PC-9 (cell line): Measurements from ENCODE around the gene SST. TPM values are rescaled to one million over a fixed set of nuclear protein-coding genes. Genes with fewer than 3 reads are reported as not detected.
"Not testable (repeated sequence)": the region's sequence is repeated elsewhere in the genome, so short reads cannot be mapped to it uniquely, and the experiment has no call there.

ENCODE experiments used
- BruUV-seq: library from RNA; stranded (reverse); fragments of 400-500 nt; replicated peaks from 2 replicates; lab custom pipeline; 2021; lab: Mats Ljungman, UMichigan
- CTCF ChIA-PET: fragments of 300-600 bp; sonication (Branson Sonifier 250); formaldehyde crosslinking; loops from one replicate; lab custom pipeline; 2022; ENCODE audit warnings: antibody characterized with exemption; lab: Charles Lee
- POLR2A ChIA-PET: fragments of 300-600 bp; sonication (Branson Sonifier 250); formaldehyde crosslinking; loops from one replicate; lab custom pipeline; 2022; ENCODE audit warnings: antibody characterized with exemption; ENCODE audit not compliant: unreplicated experiment; lab: Charles Lee
- DNase-seq, 2 experiments: peaks; one replicate each; pipeline versions ENCODE4 v3.0.0 to v3.0.0-alpha.2; 2015 to 2022; ENCODE audit warnings: mixed read lengths in 1 of 2
- H2AFZ ChIP-seq: fragments of 200-600 bp; sonication (generic); 2 replicates; pipeline ENCODE4 v1.8.1; 2017; ENCODE audit warnings: antibody characterized with exemption
- H3F3A ChIP-seq: fragments of 200-600 bp; sonication (generic); 2 replicates; pipeline ENCODE4 v1.8.1; 2017; ENCODE audit warnings: antibody characterized with exemption, mild to moderate bottlenecking, low read depth; ENCODE audit not compliant: insufficient read depth
- H3K27ac ChIP-seq: fragments of 200-600 bp; sonication (generic); 2 replicates; pipeline ENCODE4 v1.6.1; 2016; ENCODE audit warnings: mixed run types
- H3K27me3 ChIP-seq: fragments of 200-600 bp; sonication (generic); 2 replicates; pipeline ENCODE4 v1.6.1; 2016; ENCODE audit warnings: low read depth, mixed run types; ENCODE audit not compliant: insufficient read depth
- H3K36me3 ChIP-seq: fragments of 200-600 bp; sonication (generic); 2 replicates; pipeline ENCODE4 v1.6.1; 2016; ENCODE audit warnings: low read depth, mixed run types
- H3K4me1 ChIP-seq: fragments of 200-600 bp; sonication (generic); replicated peaks from 2 replicates; pipeline ENCODE4 v1.6.1; 2016; ENCODE audit warnings: mixed run types; ENCODE audit not compliant: insufficient read depth
- H3K4me2 ChIP-seq: fragments of 200-600 bp; sonication (generic); 2 replicates; pipeline ENCODE4 v1.6.1; 2017; ENCODE audit warnings: mixed run types
- H3K4me3 ChIP-seq: fragments of 200-600 bp; sonication (generic); 2 replicates; pipeline ENCODE4 v1.6.1; 2016; ENCODE audit warnings: mixed run types
- H3K79me2 ChIP-seq: fragments of 200-600 bp; sonication (generic); 2 replicates; pipeline ENCODE4 v1.6.1; 2017; ENCODE audit warnings: low read depth, mixed run types
- H3K9me2 ChIP-seq: fragments of 200-600 bp; sonication (generic); 2 replicates; pipeline ENCODE4 v1.8.1; 2017; ENCODE audit warnings: mild to moderate bottlenecking; ENCODE audit not compliant: insufficient read depth
- H3K9me3 ChIP-seq: fragments of 200-600 bp; sonication (generic); 2 replicates; pipeline ENCODE4 v1.8.1; 2016; ENCODE audit warnings: low read depth; ENCODE audit not compliant: insufficient read depth
- H4K20me1 ChIP-seq: fragments of 200-600 bp; sonication (generic); 2 replicates; pipeline ENCODE4 v1.8.1; 2017; ENCODE audit not compliant: insufficient read depth
- CTCF ChIP-seq: fragments of 200-600 bp; sonication (generic); conservative IDR thresholded peaks from 2 replicates; pipeline ENCODE4 v1.6.1; 2017; ENCODE audit warnings: mixed run types, antibody characterized with exemption, mild to moderate bottlenecking, moderate library complexity
- EZH2 ChIP-seq: fragments of 200-600 bp; sonication (generic); IDR thresholded peaks from 2 replicates; pipeline ENCODE4 v1.8.0; 2017; ENCODE audit warnings: antibody characterized with exemption, low read depth
- intact Hi-C: fragments of 100-400 bp; cut with micrococcal nuclease; formaldehyde crosslinking; loops from one replicate; pipeline ENCODE4 v1.10.0; 2022; ENCODE audit not compliant: unreplicated experiment
- total RNA-seq: library from RNA; stranded (reverse); gene quantifications from 2 replicates; pipeline ENCODE4 v1.2.3, GENCODE V29; 2021

The SST gene
- total RNA-seq, 1 experiment from 2014 or later = not detected

DNA sequence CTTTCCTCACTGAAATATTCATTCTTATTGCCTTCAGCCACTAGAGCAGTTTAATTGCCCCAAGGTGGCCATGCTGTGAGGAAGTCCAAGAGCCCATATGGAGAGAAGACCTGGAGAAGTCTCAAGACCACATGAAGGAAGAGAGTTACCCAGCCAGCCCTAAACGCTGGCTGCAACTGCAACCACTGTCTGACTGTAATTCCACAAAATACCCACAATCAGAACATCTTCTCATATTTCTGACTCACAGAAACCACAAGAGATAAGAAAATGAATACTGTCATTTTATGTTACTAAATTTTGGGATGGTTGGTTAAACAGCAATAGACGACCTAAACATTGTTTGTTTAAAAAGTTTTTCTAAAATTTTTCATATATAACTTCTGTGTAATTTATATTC is 14.7 kb upstream of the SST start:
- Histone ChIP-seq H3F3A (no peaks in the 10 kb centered on the region), H3K9me2 (no peaks in the 10 kb centered on the region), H3K4me3 (no peak overlapping the region), H3K4me1 (no peaks in the 10 kb centered on the region), H3K36me3 (no peaks in the 10 kb centered on the region), H4K20me1 (no peaks in the 10 kb centered on the region), H3K4me2 (no peak overlapping the region), H2AFZ (no peak overlapping the region), H3K9me3 (peaks cover 18% of the 10 kb centered on the region; the same call in 1 of the 2 replicates), H3K27ac (no peak overlapping the region), H3K79me2 (no peaks in the 10 kb centered on the region), H3K27me3 (peaks cover 35% of the 10 kb centered on the region)
- intact Hi-C loops = no loop called here
- no TSS peak for BruUV-seq
- ChIA-PET POLR2A (no interaction called here), CTCF (no interaction called here)
- DNase-seq = no peak
- TF ChIP-seq CTCF (no peak), EZH2 (no peak)

DNA sequence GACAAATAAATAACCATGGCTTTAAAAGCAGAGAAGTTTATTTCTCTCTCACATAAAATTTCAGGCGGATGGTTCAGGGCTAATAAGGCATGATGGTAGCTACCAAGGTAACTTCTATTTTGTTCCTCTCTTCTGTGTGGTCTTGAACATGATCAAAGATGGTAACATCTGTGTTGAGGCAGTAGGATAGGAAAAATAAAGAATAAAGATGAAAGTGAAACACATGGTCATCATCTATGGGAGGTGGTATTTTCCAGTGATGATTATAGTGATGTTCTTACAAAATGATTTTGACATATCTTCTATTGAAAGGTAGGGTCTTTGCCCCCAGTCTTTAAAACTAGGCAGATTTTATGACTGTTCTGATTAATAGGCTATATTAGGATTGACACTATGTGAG is 14.2 kb upstream of the SST start:
- Histone ChIP-seq H2AFZ (no peak overlapping the region), H3K27me3 (peaks cover 35% of the 10 kb centered on the region)

DNA sequence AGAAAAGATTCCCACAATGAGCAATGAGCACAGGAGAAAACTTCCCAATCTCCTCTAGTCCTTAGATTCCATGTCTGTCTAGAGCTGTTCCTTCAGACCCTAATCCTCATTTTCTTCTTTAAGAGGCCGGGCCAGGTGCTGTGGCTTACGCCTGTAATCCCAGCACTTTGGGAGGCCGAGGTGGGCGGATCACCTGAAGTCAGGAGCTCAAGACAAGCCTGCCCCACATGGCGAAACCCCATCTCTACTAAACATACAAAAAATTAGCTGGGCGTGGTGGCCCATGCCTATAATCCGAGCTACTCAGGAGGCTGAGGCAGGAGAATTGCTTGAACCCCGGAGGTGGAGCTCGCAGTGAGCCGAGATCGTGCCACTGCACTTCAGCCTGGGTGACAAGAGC is 11.6 kb upstream of the SST start:
- H3K4me1 ChIP-seq, H3K4me3 ChIP-seq, H3K27ac ChIP-seq, intact Hi-C loops, POLR2A ChIA-PET, H3K4me2 ChIP-seq, H4K20me1 ChIP-seq, H3F3A ChIP-seq, H3K79me2 ChIP-seq, H2AFZ ChIP-seq, H3K9me2 ChIP-seq, H3K36me3 ChIP-seq, BruUV-seq, DNase-seq: not testable (repeated sequence)
- CTCF ChIA-PET = interaction anchor here (0.7 to 1.0 kb wide), 4 partner anchors 345 to 833 kb away, joined by 3 to 9 read pairs (median 6); no protein-coding TSS in a partner anchor
- Histone ChIP-seq H3K27me3 (peaks cover 33% of the 10 kb centered on the region), H3K9me3 (peaks cover 13% of the 10 kb centered on the region; the same call in 1 of the 2 replicates)

More for the DNA sequence above, 14.2 kb upstream of the SST start:
- H3F3A ChIP-seq = no peaks in the 10 kb centered on the region
- no TSS peak for BruUV-seq
- no peak for DNase-seq
- no peaks in the 10 kb centered on the region for H3K4me1 ChIP-seq
- ChIA-PET POLR2A (no interaction called here), CTCF (interaction anchor here (0.7 kb wide), 1 partner anchor 1376 kb away, joined by 3 read pairs; no protein-coding TSS in a partner anchor)
- H3K9me3 ChIP-seq = peaks cover 18% of the 10 kb centered on the region; the same call in 1 of the 2 replicates
- no peaks in the 10 kb centered on the region for H3K9me2 ChIP-seq
- no peaks in the 10 kb centered on the region for H3K79me2 ChIP-seq
- TF ChIP-seq EZH2 = no peak
- no peak for TF ChIP-seq CTCF
- intact Hi-C loops = no loop called here
- no peak overlapping the region for H3K27ac ChIP-seq
- H4K20me1 ChIP-seq = no peaks in the 10 kb centered on the region
- no peak overlapping the region for H3K4me3 ChIP-seq
- no peaks in the 10 kb centered on the region for H3K36me3 ChIP-seq
- H3K4me2 ChIP-seq = no peak overlapping the region
